Sigmoid colon (tissue), 7 donors: ENCODE measurements around the gene CTIF. TPM values are rescaled to one million over a fixed set of nuclear protein-coding genes. Genes with fewer than 3 reads are reported as not detected.
A peak's percentile ranks its signal among the peaks of the same experiment; 100 is the strongest.

Source experiments
- DNase-seq: peaks from one replicate; pipeline ENCODE4 v3.0.0-alpha.2; 2019
- H3K27ac ChIP-seq, 4 donors: fragments of 200-600 bp; sonication (generic); one replicate each; pipeline ENCODE4 v1.5.1; 2016 to 2019; ENCODE audit warnings: mild to moderate bottlenecking in 1 of 4
- H3K27me3 ChIP-seq, 3 donors: fragments of 200-600 bp; sonication (generic); one replicate each; pipeline ENCODE4 v1.5.1; 2019; ENCODE audit warnings: mild to moderate bottlenecking in 1 of 3
- H3K36me3 ChIP-seq, 4 donors: fragments of 200-600 bp; sonication (generic); one replicate each; pipeline ENCODE4 v1.5.1; 2016 to 2019
- H3K4me1 ChIP-seq, 4 donors: fragments of 200-600 bp; sonication (generic); one replicate each; pipeline ENCODE4 v1.5.1; 2017 to 2019
- H3K4me3 ChIP-seq, 4 donors: fragments of 200-600 bp; sonication (generic); one replicate each; pipeline ENCODE4 v1.5.1; 2017 to 2019; ENCODE audit warnings: mild to moderate bottlenecking in 2 of 4, moderate library complexity in 1 of 4
- H3K9me3 ChIP-seq, 4 donors: fragments of 200-600 bp in 3 of 4; sonication (generic) in 3 of 4; one replicate each; pipeline versions ENCODE4 v1.5.1 to v1.6.1; 2013 to 2019
- CTCF ChIP-seq, 4 experiments: fragments of 450-650 bp in 3 of 4; fragments of 200-600 bp in 1 of 4; IDR thresholded peaks; one replicate each; pipeline ENCODE4 v1.5.1; 2016 to 2019; ENCODE audit warnings: antibody characterized with exemption in 4 of 4, mild to moderate bottlenecking in 3 of 4, moderate library complexity in 2 of 4
- EP300 ChIP-seq, 4 donors: sonication (generic); formaldehyde crosslinking; IDR thresholded peaks; one replicate each; pipeline ENCODE4 v1.6.1; 2017; ENCODE audit warnings: antibody characterized with exemption in 4 of 4
- POLR2A ChIP-seq, 2 donors: fragments of 450-650 bp; IDR thresholded peaks; one replicate each; pipeline ENCODE4 v1.6.1; 2016; ENCODE audit warnings: antibody characterized with exemption in 2 of 2, mild to moderate bottlenecking in 2 of 2, moderate library complexity in 2 of 2
- POLR2AphosphoS5 ChIP-seq, 4 donors: sonication (generic); formaldehyde crosslinking; IDR thresholded peaks; one replicate each; pipeline ENCODE4 v1.6.1; 2017; ENCODE audit warnings: antibody characterized with exemption in 4 of 4
- WGBS, 2 donors: extraction: QIAGEN DNeasy Blood & Tissue Kit; methylation state at CpG; one replicate each; pipeline ENCODE4 v1.1.7; 2013; 5-methylcytosine and 5-hydroxymethylcytosine counted together
- intact Hi-C: fragments of 100-400 bp; cut with DNase I; formaldehyde crosslinking; loops from one replicate; pipeline ENCODE4 v1.15.1; 2023
- polyA plus RNA-seq, 3 donors: library from polyadenylated mRNA; stranded (reverse); fragments of 200-250 nt; gene quantifications; one replicate each; pipeline ENCODE4 v1.2.3, GENCODE V29; 2013
- total RNA-seq, 4 donors: library from RNA; depleted of rRNA; stranded (reverse); fragments of >200 nt; gene quantifications; one replicate each; pipeline ENCODE4 v1.1.0, GENCODE V29; 2016
- donor health status: healthy with polysubstance abuse.
- donor health status: Bipolar disorder and iron deficiency.
- donor health status: healthy.

Gene CTIF
- total and polyA plus RNA-seq, 7 donors, result 3.6 to 65.9 (median 22.5) TPM

- DNase-seq, result peak; percentile 28
- Histone ChIP-seq H3K36me3 (peaks cover 0 to 66% (median 18%) of the 10 kb centered on the region in 4 donors), H3K27me3 (no peaks in the 10 kb centered on the region), H3K27ac (no peak overlapping the region), H3K4me3 (no peak overlapping the region), H3K4me1 (peaks cover 0 to 3% (median 1%) of the 10 kb centered on the region in 4 donors), H3K9me3 (no peaks in the 10 kb centered on the region)
- WGBS, 2 donors, result 94% methylated on average over 7 of the region's 7 CpGs
- intact Hi-C loops, result loop anchor here (10.0 kb wide), 2 partner anchors 775 to 815 kb away; partner anchors contain the start of gene C18orf32
- TF ChIP-seq POLR2AphosphoS5 (IDR thresholded peaks at IDR 0.05) (no peak), EP300 (IDR thresholded peaks at IDR 0.05) (no peak), CTCF (IDR thresholded peaks at IDR 0.05) (no peak), POLR2A (IDR thresholded peaks at IDR 0.05) (no peak)
These were observed 131.3 kb downstream of the CTIF start for GRCh38 chr18:48669991-48670750.

DNA sequence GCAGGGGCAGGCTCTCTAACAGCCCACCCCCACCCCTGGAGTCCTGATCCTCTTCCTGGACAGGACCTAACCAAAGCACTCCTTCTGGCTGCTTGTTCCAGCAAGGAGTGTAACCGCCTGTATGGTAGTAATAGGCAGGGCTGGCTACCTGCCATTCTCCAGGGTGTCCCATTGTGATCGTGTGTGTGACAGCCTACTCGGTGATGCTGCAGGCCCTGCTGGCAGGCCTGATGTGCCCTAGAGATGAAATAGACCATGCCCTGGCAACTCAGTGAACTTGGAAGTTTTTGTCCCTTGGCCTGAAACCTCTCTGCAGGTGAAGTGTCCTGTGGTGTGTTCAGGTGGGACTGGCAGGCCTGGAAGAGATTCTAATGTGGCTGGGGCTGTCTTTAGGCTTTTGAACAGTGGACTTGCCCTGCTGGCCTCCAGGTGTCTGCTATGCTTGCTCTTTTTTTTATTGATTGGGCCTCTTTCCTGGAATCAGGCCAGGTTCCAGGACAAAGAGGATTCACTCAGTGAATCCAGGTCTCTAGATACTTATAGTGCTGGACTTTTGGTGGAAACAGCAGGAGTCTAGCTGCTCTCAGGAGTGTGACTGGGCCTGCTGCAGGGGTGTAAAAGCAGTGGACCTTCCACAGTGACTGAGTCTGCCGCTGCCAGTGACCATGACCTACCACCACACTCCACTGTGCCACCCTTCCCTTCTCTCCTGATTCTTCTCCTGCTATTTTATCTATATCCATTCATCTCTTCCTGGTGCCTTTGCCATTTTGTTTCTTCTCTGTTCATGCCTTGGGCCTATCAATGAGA, 132.1 kb downstream of the CTIF start:
- peak; percentile 17 for DNase-seq
- Histone ChIP-seq H3K4me3 (no peak overlapping the region), H3K36me3 (peaks cover 0 to 58% (median 18%) of the 10 kb centered on the region in 4 donors), H3K27ac (no peak overlapping the region), H3K27me3 (no peaks in the 10 kb centered on the region), H3K9me3 (no peaks in the 10 kb centered on the region), H3K4me1 (peaks cover 0 to 9% (median 8%) of the 10 kb centered on the region in 4 donors)
- WGBS, 2 donors, result 93 to 95% methylated on average over 4 of the region's 4 CpGs
- intact Hi-C loops, result loop anchor here (10.0 kb wide), 2 partner anchors 774 to 814 kb away; partner anchors contain the start of gene C18orf32
- TF ChIP-seq EP300 (IDR thresholded peaks at IDR 0.05) (no peak), POLR2AphosphoS5 (IDR thresholded peaks at IDR 0.05) (no peak), POLR2A (IDR thresholded peaks at IDR 0.05) (no peak), CTCF (IDR thresholded peaks at IDR 0.05) (no peak)

GRCh38 chr18:48671561-48671945, 132.7 kb downstream of the CTIF start:
- WGBS, 2 donors, result 86 to 98% methylated on average over 1 of the region's 1 CpG
- no peaks in the 10 kb centered on the region for H3K27me3 ChIP-seq
- intact Hi-C loops, result loop anchor here (10.0 kb wide), 2 partner anchors 773 to 813 kb away; partner anchors contain the start of gene C18orf32
- H3K36me3 ChIP-seq, result peaks cover 0 to 52% (median 16%) of the 10 kb centered on the region in 4 donors
- DNase-seq, result no peak
- no peak overlapping the region for H3K4me3 ChIP-seq
- H3K9me3 ChIP-seq, result no peaks in the 10 kb centered on the region
- peaks cover 0 to 15% (median 10%) of the 10 kb centered on the region in 4 donors for H3K4me1 ChIP-seq
- H3K27ac ChIP-seq, result no peak overlapping the region
- TF ChIP-seq POLR2A (IDR thresholded peaks at IDR 0.05), result no peak
- no peak for TF ChIP-seq POLR2AphosphoS5 (IDR thresholded peaks at IDR 0.05)
- TF ChIP-seq EP300 (IDR thresholded peaks at IDR 0.05), result no peak
- no peak for TF ChIP-seq CTCF (IDR thresholded peaks at IDR 0.05)

- no peak overlapping the region for H3K27ac ChIP-seq
- WGBS, 2 donors, result 69 to 73% methylated on average over 6 of the region's 6 CpGs
- intact Hi-C loops, result loop anchor here (10.0 kb wide), 2 partner anchors 772 to 812 kb away; partner anchors contain the start of gene C18orf32
These were observed 134.0 kb downstream of the CTIF start for GRCh38 chr18:48672671-48673340.

More at GRCh38 chr18:48672671-48673340, 134.0 kb downstream of the CTIF start:
- H3K36me3 ChIP-seq, result peaks cover 0 to 41% (median 11%) of the 10 kb centered on the region in 4 donors
- no peak overlapping the region for H3K4me3 ChIP-seq
- TF ChIP-seq EP300 (IDR thresholded peaks at IDR 0.05), result no peak
- DNase-seq, result peak; percentile 48
- peaks cover 0 to 26% (median 15%) of the 10 kb centered on the region in 4 donors for H3K4me1 ChIP-seq
- H3K27me3 ChIP-seq, result no peaks in the 10 kb centered on the region
- no peaks in the 10 kb centered on the region for H3K9me3 ChIP-seq
